Fibroblast of skin of back (primary cell): ENCODE data around the gene ARHGAP25.

Source experiments
- DNase-seq: peaks from one replicate; pipeline ENCODE4 v3.0.0-alpha.2; 2013

Gene ARHGAP25

DNA sequence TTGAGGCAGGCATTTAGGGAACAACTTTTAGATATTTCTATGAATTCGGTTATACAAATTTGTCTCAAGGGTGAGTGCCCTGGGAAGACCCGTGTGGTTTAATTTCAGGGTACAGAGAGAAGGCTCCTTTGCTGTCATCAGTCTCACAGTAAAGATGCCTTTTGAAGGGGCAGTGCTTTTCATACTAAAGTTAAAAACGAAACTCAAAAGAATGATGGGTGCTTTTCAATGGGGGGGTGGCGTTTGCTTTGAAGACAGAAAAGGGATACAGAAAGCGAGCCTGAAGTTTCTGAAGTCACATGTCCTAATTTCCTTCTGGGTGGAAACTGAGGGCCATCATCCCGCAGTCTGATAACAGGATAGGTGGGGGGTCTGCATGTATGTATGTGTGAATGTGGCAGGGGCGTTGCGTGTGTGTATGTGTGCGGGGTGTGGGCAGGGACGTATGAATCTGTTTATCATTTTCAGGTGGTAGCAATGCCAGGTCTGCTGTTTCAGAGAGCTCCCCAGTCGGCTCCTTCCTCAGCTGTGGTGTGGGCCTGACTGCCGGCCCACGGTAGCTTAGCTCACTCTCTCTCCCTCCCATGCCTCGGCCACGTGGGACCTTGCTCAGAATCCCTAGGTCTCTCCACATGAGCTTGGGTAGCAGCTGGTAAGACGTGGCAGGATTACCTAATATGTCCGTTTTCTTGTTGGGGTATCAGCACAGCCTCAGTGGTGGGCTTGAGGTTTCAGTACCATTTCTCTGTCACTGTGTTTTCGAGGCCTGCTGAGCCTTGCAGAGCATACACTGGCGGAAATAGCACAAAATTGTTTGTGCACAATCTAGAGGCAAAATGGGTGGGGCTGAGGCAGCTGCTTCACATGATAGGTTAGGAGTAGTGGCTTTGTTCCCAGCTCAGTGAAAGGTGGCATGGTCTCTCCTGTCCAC, 32.7 kb downstream of the ARHGAP25 start:
- DNase-seq = no peak

DNA sequence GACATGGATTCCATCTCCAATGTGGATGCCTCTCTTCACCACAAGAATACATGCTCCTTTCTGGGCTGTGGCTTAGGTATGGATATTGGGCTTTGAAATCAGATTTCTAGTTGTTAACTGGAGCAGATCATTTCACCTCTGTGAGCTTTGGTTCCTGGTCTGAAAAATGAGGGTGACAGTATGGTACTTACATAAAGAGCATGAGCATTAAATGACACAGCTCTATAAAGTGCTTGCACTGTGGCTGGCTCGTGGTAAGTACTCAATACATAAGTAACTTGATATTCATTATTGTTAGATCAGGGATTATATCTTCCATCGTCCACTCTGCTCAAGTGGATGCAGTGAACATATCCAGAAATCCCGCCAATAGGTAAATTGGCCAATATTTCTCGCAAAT, 33.4 kb downstream of the ARHGAP25 start:
- DNase-seq = no peak

DNA sequence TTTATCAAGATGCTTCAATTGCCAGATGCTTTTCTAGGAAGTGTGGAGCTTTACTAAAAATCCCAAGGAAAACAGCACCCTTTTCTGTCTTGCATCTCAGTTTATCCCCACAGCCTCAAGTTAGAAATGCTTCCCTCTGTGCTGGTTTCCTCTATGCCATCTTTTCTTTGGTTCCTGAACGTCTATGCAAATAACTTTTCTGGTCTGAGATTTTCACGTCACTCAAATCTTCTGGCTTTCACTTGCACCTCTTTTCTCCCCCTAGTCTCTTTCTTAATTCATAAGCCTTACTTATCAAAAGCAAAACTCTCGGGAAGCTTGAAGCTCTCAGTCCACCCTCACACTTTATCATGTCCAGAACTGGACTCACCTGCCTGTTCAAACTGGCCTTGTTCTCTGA, 33.9 kb downstream of the ARHGAP25 start:
- DNase-seq = no peak

DNA sequence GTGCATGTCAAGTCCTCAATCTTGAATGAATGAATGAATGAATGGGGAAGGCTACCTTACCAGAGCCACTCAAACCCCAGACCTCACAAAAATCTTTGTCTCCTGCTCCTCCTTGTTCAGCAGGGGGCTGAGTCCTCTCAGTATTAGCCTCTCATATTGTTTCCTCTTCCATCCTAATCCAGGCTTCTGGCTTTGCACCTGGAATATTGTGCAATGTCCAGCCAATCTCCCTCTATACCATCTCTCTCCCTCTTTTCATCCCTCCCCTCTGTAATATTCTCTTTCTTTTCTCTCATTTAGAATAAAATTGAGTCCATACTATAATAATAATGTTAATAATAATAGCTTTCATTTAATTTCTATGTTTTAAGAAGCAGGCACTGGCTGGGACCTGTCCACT, 34.3 kb downstream of the ARHGAP25 start:
- no peak for DNase-seq

DNA sequence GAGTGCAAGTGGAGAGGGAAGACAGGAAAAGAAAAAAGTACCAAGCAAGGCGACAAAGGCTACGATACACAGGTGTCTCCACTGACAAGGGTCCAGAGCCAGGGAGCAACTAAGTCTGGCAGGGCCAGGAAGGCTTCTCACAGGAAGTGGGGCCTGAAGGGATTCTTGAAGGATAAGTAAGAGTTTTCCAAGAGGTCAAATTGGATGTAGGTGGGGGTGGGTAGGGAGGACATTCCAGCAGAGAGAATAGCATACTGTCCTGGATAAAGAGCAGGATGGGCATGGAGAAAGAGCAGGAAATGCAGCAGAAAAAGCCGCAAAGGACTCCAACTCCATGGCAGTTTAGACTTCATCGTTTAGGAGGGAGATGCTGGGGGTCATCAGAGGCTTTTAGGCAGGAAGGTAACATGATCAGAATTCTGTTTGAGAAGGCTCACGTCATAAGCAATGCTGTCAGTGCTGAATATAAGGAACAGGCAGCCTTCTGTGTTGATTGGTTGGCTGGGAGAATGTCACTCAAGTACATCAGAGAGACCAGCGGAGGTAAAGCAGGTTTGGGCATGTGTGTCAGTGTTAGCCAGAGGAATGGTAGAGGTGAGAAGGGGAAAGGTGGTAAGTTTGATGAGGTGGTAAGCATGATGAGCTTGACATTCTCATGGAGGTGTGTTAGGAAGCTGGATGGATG, 35.1 kb downstream of the ARHGAP25 start:
- DNase-seq = peak; percentile 59

DNA sequence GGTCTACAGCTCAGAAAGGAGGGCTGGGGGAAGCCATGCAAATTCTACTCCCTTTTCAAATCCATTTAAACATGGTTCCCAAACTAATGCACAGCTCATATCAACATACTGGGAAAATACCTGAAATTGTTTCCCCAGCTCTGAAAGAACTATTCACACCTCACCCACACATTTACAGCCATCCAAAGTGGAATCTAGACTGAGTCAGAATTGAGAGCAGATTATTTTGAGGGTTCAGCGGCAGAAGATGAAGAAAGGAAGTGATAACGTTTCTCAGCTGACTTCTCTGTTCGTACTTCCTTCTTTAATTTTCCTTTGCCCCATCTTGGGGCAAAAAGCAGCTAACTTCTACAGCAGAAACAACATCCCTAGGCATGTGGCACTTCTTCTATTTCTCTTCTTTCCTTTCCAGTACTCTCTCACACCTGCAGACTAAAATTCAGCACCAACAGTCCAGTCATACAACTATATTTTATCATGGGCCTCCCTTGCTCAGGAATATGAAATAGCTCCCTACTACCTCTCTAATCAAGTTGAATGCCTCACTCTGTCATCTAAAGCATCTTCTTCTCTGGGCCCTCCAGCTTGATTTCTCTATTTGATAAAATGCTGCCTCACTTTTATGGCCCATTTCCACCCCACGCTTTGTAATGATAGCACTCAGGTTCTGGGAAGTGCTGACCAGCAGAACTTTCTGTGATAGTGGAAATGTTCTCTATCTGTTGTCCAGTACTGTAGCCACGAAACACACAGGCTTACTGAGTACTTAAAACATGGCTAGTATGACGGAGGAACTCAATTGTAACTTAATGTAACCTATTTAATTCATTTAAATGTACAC, 35.9 kb downstream of the ARHGAP25 start:
- DNase-seq = no peak

DNA sequence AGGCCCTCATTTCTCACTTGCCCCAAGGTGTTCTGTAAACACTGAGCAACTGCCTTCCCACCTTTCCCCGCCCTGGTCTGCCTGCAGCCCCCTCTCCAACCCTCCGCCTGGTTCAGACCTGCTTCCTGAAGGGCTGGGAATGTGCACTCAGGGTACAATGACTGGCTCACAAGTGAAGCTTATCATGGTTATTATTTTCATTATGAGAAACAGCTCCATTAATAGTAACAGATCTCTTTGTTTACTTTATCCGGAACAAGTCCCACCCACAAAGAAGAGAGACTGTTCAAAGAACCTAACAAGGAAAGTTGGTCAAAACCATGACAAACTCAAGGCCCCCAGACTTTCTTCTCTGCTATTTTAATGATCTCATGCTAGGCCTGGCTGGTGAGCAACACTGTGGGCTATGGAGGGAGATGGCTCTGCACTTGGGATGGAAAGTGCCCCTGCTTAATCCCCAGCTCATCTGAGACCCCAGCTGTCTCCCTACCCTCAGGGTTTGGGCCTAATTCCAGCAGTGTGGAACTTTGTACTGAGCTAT, 36.7 kb downstream of the ARHGAP25 start:
- DNase-seq = peak; percentile 72

DNA sequence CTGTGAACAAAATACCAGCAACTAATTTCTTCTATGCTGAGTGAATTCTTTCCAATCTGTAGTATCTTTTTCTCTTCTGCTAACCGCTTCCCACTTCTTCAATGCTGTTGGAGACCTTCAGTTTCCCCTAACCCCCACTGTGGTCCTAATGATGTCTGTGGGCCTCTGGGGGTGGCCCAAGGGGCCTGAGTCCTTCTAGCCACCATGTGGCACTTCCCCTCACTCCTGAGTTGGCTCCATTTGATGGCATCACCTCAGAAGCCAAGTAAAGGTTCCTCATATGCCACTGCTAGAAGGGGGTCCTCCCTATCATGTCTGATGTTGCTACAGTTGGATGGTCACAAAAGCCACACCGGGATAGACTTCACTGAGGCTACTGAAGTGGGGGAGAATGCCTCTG, 37.5 kb downstream of the ARHGAP25 start:
- no peak for DNase-seq

DNA sequence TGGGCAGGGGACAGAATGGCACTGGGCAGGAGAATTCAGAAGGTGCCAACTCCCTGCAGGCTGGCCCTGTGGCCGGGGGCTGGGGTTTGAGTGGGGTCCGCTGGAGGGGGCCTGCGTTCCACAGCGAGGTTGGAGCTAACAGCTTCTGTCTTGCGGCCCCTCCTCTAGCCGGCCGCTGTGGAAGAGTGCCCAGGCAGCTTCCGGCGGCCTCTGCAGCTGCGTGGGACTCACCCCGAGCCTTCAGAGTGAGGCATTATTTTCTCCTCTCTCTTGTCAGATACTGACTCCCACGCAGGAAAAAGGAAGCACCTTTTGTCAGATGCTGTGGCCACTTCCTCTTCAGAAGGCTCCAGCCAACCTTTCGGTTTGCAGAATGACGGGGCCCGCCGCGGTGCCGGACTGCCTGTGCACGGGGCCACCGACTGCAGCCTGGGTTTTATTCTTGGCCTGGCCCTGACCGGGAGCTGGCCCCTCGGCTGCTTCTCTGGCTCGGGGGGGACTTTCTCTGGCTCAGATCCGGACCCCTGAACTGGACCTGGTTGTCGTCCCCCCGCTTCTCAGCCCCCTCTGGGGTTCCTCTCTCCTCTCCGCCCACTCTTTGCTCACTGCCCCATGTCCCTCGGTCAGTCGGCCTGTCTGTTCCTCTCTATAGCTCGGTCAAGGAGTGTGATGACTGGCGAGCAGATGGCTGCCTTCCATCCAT, 40.1 kb downstream of the ARHGAP25 start:
- no peak for DNase-seq

DNA sequence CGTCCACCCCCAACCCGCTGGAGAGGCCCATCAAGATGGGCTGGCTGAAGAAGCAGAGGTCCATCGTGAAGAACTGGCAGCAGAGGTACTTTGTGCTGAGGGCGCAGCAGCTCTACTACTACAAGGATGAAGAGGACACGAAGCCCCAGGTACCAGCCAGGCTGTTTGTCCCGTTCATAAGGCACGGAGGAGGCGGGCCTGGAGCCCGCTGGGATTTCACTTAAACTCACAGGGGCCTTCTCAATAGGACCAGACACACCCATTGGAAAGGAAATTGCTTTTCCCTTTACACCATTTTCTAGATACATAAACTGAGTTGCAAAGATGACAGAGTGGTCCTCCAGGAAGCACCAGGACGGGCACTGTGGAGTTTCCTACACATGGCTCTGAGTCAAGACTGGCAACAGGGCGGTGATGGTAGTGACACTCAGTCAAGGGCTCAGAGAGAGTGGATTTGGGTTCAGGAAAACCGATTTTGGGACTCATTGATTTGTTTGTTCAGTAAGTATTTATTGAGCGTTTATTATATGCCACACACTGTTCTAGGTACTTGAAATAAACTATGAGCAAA, 40.7 kb downstream of the ARHGAP25 start:
- no peak for DNase-seq

DNA sequence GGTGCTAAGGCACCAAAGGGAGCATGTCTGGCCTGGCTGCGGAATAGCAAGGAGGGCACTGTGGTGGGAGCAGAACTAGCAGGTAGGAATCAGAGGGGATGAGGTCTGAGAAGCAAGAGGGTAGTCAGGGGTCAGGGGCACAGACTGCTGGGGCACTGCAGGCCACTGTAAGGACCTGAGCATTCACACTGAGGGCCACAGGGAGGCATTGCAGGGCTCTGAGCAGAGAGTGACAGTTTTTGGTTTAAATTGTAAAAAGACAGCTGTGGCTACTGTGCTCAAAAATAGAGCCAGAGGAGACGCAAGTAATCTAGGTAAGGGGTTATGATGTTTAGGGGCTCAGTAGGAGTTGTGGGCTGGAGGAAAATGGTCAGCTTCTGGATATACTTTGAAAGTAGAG, 41.5 kb downstream of the ARHGAP25 start:
- DNase-seq = no peak

DNA sequence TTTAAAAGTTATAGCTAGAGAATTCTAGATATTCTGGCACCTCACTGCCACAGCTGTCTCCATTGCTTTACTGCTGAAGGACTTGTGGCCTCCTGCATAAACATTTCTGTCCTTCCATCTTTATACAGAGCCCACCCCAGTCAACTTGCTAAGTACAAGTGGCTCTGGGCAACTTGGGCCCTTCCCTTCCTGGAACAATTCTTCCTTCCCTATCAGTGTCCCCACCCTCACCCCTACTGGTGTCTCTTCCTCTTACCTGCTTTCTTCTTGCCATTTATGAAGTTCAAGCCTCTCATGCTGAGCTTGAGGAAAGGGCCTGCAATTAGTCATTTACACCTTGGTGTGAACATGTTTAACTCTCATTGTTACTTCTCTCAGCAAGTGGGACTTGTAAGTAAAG, 45.0 kb downstream of the ARHGAP25 start:
- DNase-seq = no peak

DNA sequence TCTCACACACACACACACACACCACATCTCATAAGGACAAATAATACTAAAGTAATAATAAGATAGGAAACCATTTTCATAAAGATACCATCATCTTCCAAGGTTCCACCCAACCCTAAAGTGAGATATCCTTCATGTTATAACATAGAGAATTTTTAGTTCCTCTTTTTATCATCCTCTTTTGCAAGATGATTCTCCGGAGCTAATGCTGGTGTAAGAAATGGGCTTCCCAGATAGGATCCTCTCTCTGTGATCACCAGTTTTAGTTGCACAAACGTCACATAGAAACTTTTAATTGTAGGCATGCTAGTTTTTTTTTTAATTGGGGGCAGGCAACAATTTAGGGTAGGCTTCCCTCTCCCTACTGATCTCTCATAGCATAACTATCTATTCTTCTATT, 49.6 kb downstream of the ARHGAP25 start:
- DNase-seq = no peak

DNA sequence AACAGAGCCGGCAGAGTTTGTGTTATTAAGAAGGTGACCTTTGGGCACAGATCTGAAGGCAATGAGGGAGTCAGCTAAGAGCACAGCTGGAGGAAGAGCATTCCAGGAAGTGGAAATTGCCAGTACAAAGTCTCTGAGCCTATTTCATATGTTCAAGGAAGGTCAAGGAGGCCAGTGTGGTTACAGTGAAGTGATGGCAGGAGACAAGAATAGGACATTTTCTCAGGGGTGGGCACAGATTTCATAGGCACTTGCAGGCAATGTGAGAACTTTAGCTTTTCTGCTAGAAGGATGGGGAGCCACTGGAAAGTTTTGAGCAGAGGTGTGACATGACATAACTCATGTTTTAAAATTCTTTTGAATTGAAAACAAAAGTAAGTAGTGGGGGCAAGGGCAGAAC, 50.3 kb downstream of the ARHGAP25 start:
- DNase-seq = no peak

DNA sequence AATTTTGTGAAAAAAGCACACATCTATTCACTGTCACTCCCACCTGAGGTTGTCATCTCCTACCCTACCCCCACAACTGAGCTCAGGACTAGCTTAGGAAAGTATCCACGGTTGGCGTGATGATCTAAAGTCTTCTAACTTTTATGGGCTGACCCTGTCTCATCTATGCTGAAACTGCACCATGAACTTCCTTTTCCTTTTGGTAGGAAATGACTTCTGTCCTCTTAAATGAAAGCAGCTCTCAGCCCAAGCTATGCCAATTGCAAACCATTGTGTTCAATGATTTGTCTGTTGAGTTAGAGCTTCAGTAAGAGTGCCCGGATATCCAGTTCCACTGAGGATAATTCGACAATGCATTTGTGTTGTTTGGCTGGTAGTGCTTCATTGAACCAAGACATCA, 52.7 kb downstream of the ARHGAP25 start:
- no peak for DNase-seq

DNA sequence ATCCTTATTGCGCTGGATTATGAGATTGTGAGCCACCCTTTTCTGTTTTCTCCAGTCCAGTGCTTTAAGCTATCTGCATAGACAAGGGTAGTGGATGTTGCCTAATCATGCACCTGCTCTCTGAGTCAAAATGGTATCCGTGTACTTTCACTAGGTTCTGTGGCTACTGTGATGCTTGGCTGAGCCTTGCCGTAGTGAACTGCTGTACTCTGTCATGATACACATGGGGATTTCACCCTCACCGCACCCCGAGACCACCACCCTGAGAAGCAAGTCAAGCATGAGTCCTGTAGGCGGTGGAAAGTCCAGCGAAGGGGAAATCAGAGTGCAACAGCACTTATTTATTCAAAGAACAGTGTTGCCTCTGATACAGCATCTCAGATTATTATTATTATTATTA, 55.0 kb downstream of the ARHGAP25 start:
- DNase-seq = no peak

DNA sequence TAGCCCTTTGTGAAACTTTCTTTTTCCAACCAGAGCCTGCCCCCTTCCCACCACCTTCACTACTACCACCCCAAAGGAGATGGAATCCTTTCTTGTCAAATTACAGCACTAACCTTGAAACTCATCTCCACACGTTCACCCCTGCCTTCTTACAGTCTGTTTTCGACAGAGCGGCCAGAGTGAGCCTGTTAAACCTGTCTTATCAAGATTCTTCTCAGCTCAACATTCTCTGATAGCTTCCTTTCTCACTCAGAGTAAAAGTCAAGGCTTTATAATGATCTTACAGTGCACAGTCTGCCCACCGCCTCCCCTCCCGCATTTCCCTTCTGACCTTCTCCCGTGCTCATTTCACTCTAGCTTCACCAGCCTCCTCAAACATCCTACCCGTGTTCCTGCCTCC, 56.0 kb downstream of the ARHGAP25 start:
- no peak for DNase-seq

DNA sequence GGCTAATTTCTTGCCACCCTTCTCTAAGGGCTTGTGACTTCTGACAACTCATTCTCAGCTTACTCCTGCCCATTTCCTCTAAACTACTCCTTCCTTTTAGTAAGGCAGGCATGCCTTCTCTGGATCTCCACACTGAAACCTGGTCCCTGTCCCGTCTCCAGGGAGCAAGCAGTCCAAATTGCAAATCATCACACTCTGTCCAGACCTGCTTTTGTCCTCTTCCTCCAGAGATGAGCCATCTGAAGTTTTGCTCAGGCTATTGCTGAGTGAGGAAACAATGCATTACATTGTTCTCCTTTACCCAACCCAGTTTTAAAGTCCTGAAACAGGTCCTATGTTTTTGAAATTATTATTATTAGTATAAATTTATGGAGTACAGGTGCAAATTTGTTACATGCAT, 57.3 kb downstream of the ARHGAP25 start:
- no peak for DNase-seq

DNA sequence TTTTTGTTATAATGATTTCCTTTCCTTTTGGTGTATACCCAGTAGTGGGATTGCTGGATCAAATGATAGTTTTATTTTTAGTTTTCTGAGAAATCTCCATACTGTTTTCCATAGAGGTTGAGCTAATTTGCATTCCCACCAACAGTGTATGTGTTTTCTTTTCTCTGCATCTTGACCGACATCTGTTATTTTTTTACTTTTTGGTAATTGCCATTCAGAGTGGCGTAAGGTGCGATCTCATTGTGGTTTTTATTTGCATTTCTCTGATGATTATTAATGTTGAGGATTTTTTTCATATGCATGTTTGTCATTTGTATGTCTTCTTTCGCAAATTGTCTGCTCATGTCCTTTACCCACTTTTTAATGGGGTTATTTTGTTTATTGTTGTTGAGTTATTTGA, 58.1 kb downstream of the ARHGAP25 start:
- no peak for DNase-seq

DNA sequence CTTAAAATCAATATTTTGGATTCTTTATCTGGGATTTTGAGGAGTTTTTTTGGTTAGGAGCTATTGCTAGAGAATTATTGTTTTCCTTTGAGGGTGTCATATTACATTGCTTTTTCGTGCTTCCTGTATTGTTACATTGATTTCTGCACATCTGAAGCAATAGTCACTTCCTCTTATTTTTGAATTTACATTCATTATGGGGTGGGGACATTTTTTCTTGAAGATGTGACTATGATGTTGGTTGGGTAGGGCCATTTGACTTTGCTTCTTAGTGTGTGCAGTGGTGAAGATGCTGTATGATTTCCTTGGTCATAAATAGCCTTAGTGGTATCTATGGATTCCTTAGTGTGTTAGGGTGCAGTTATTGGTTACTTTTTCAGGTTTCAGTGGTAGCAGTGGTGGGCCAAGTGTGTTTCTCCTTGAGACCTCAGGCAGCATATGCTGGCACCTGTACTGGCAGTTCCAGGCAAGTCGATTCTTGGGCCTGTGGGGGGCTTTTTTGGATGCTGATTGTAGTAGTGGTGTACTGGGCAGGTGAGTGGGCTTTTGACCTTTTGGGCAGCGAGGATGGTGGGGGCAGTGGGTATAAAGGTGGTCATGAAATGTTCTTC, 61.8 kb downstream of the ARHGAP25 start:
- DNase-seq = no peak

DNA sequence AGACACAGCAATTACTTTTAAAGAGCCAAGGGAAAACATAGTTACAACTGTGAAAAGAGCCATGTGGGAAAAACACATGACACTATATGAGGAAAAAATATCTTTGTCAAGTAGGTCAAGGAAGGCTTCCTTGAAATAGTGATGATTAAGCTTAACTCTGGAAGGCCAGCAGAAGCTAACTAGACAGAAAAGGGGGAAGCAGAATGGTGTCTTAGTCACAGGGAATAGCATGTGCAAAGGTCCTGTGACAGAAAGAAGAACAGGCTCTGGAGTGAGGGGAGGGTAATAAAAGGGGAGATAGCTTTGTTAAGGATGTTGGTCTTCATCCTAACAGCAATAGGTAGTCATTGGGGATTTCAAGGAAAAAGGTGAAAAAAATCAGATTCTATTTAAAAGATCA, 64.0 kb downstream of the ARHGAP25 start:
- DNase-seq = no peak
